GM18951 (cell line): Measurements from ENCODE around the gene KITLG.
"Not testable (repeated sequence)": the region's sequence is repeated elsewhere in the genome, so short reads cannot be mapped to it uniquely, and the experiment has no call there.

ENCODE experiments used
- POLR2A ChIP-seq: IDR thresholded peaks from 4 replicates; pipeline ENCODE4 v1.6.1; 2011; ENCODE audit warnings: mild to moderate bottlenecking; ENCODE audit not compliant: insufficient read length, insufficient read depth; ENCODE audit errors: extremely low read depth
- in situ Hi-C: fragments of 300-500 bp; cut with MboI; formaldehyde crosslinking; loops from one replicate; pipeline ENCODE4 v1.12.0; 2022; ENCODE audit warnings: low sequenced_read_pairs, mixed read lengths, inconsistent platforms; ENCODE audit not compliant: unreplicated experiment

Gene KITLG, protein sequence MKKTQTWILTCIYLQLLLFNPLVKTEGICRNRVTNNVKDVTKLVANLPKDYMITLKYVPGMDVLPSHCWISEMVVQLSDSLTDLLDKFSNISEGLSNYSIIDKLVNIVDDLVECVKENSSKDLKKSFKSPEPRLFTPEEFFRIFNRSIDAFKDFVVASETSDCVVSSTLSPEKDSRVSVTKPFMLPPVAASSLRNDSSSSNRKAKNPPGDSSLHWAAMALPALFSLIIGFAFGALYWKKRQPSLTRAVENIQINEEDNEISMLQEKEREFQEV

DNA sequence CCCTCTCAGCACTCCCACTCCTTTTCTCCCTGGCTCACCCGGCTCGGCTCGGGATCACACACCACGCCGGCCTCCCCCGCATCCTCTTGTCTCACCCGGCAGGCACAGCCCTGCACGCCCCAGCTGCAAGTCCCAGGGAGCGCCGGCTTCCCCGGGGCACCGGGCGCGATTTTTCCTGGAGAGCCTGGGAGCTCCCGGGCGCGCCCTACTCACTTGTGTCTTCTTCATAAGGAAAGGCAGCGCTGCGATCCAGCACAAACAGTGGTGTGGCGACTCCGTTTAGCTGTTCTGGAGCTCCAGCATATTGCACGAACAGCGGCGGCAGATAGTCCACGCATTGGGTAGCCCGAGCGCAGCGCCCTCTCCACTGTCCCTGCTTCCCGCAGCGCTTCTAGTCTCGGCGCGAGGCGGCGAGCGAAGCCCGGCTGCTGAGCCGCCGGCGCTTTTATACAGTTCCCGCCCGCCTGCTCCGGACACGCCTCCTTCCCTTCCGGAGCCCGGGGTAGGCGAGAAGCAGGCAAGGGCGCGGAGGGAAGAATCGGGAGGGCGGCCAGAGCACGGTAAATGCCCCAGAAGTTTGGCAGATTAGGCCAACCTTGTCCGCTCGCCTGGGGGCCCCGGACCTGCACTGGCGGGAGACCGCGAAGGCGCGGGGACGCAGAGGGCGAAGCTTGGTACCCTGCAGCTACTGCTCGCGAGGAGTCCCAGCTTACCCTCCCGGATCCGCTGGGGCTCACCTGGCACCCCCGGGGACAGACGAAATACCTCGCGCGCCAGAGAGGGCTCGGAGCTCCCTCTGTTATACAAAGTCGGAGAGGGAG is at the start of gene KITLG:
Gene KITLG (minus strand): TSS at position 421 of the 821 bp plus-strand sequence. CDS start 193 bp downstream, at position 228.
- no peak for TF ChIP-seq POLR2A
- in situ Hi-C loops = no loop called here

DNA sequence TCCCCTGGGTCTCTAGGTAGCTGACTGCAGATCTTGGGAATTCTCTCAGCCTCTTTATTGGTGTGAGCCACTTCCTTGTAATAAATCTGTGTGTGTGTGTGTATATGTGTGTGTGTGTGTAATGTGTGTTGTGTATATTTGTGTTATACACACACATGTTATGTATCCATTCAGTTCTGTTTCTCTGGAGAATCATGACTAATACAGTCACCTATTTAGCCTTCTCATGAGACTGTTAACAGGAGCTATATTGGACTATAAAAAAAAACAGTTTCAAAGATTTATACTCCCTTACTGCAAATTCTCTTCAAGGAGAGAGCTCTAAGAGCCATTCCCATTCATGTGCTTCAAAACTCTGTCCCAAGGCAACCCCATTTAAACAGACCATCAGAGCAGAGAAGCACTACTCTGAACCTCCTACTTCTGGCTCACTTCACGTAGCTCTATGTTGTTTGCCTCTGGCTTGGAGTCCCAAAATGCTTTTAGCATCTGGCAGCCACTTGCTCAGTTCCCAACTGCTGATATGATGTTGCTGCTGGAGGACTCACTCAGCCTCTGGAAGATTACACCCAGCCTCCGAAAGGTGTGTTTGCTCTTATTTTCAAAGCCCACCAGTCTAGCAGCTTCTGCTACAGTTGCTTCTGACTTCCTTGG is 48.7 kb upstream of the KITLG start:
- in situ Hi-C loops = no loop called here
- no peak for TF ChIP-seq POLR2A

DNA sequence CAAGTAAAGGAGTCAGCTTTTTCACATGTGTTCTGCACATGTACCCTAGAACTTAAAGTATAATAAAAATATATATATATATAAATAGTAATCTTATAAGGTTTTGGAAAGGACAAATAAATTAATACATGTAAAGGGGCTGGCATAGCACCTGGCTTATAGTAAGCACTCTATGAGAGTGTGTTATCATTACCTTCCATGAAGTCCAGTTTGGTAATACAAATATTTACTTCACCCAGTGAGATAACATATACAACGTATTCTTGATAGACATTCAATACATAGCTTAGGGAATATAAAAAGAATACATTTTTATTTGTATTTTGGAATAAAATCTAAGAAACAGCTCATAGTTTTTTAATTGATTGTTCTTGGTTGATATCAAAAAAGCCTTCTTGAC is 47.8 kb upstream of the KITLG start:
- in situ Hi-C loops = not testable (repeated sequence)

DNA sequence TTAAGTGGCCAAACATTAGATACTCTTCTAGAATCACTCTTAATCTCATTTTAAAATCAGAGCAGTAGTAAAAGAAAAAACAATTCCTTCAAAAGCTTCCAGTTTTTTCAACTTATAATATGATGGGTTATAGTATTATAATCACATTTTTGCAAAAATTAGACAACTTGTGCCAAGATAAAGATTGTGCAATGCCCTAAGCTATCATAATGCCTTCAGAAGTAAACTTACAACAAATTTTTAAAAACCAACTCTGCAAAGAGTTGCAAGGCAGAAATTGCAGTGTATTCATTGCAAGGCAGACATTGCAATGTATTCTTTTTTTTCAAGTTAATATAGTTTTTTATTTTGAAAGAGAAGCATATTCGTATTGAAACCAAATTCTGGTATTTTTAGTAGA is 47.2 kb upstream of the KITLG start:
- TF ChIP-seq POLR2A = no peak
- in situ Hi-C loops = no loop called here

DNA sequence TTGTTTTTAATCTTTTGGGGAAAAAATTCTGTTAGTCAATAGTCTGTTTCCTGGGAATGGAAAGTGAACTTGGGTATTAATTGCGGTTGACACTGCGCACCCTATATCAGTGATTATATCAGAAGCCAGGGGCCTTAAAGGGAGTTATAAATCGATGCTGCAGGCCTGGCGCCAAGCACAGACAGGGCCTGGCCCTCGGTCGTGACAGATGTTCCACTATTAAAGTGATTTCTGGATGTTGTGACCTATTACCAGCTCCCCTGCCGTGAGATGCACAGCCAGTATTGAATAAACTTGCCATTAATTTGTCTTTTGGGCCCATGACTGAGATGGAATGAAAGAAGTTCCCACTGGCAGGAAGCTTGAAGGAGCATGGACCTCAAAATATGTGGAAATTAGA is 45.1 kb upstream of the KITLG start:
- in situ Hi-C loops = no loop called here
- TF ChIP-seq POLR2A = no peak

DNA sequence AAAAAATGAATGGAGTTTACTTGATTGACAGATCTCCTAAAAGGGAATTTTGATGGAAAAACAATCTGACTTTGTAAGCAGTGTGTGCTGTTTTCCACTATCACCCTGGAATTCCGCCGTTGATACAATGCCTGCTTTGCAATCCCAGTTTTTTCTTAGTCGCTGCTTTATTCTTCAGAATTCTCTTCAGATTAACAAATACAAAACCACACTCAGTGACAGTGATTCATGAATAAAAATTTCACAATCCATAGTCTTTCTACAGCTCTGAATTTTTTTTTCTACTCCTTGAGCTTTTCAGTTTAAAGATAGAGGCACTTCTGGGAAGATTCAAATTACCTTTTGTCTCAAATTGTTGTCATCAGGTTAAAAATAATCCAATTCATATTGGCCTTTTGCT is 44.6 kb upstream of the KITLG start:
- TF ChIP-seq POLR2A = no peak
- in situ Hi-C loops = no loop called here

DNA sequence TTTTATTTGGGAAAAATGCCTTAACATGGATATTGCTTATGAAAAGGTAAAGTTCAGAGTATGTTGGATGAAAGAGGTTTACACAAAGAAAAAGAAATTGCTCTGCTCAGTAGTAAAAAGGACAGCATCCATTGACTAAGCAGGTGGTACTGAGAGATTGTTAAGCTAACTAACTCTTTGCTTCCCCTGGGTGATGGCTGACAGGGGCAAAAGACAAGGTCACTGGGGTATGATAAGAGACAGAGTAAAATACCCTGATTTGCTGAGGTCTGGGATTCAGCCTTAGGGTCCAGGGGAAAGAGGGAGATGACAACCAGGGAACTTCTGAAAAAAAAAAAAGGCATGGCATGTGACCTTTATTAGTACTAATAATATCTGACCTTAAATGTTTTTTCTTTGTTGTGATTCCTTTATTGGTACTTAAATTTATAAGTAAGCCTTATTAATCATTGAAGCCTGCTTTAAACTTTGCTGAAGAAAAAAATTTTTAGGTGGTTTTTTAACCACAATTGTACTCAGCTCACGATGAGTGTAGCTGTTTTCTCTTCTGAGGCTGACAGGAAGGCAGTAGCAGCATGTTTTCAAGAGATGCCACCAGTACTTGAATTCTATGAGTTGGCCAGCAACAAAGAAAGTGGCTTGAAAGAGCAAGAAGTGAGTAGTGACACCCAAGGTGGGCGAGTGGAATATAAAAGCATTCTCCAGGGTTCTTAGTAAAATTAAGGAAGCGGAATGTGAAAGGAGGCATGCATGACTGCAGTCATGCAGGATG is 43.7 kb upstream of the KITLG start:
- TF ChIP-seq POLR2A = no peak
- in situ Hi-C loops = no loop called here

DNA sequence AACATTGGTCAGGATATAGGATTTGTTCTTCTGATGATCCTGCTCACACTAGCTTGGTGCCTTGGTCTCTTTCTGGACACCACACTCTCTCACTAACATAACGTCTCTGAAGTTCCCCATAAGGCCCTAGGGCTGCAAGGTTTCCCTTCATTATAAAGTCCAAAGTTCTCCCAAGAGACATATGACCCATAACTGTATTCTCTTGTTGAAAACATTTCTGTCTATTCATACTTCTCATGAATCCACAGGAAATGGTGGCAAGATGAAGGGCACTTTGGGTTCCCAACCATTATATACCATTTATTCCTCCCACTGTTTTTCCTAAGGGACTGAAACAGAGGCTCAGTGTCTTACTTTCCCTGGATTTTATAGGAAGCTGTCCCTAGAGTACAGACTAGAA is 37.1 kb upstream of the KITLG start:
- TF ChIP-seq POLR2A = no peak

DNA sequence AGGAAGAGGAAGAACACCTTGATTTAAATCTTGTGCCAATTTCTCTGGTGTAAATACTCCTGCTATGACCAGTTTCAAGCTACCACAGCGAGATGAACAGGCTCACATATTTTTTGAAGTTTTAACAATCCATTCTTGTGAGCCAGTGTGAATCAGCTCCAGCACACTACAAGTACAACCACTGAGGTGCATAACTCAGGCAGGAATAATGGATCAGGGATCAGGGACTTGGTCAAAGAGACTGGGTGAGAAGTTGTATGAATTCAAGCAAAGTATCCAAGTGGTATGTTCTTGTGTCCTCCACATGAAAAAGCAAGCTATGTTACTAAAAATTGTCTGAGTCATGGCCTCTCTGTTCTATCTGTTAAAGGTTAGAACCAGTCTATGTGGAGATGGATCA is 35.2 kb upstream of the KITLG start:
- TF ChIP-seq POLR2A = no peak

More for the DNA sequence above, 37.1 kb upstream of the KITLG start:
- in situ Hi-C loops = no loop called here

DNA sequence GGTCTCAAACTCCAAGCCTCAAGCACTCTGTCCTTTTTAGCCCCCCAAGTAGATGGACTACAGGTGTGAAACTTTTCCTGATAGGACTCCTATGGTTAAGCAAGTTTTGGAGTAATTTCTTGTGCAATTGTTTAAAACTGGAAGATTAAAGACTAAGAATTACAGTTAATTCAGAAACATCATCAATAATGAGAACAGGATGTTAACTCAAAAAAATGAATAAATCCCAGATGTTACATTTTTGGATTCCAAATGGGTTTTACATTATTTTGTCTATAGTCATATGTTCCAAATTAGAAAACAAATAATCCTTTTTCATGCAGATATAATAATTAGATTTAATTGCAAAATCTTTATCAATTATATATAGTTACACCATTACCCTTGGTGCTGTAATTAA is 24.4 kb upstream of the KITLG start:
- in situ Hi-C loops = no loop called here

More for the DNA sequence above, 35.2 kb upstream of the KITLG start:
- in situ Hi-C loops = no loop called here

DNA sequence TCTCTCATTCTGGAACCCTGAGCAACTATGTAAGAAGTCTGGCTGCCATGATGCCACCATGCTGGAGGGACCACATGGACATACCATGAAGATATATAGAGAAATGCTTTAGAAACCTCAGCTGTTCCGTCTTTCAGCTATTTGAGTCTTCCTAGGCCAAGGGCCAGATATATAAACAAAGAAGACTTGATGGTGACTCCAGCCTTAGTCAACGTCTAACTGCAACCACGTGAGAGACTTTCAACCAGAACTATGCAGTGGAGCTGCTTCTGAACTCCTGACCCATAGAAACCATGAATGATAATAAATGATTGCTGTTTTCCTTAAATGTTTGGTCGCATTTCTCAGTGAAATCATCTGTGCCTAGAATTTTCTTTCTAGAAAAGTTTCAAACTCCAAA is 20.0 kb upstream of the KITLG start:
- TF ChIP-seq POLR2A = no peak
- in situ Hi-C loops = no loop called here

More for the DNA sequence above, 24.4 kb upstream of the KITLG start:
- no peak for TF ChIP-seq POLR2A

DNA sequence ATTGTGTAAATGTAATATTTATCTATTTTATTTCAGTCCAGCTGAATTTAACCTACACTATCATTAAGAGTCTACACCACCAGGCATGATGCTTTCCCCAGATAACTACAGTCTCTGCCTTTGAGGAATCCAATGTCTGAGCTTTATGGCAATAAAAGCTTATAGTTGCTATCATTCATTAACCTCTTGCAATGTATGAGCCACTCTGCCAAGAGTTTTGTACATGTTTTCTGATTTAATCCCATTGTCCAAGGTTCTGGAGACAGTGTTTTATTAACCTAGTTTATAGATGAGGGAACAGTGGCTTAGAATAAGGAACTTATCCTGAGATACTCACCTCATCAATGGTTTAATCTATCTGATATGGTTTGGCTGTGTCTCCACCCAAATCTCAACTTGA is 17.1 kb upstream of the KITLG start:
- TF ChIP-seq POLR2A = no peak
- in situ Hi-C loops = no loop called here

DNA sequence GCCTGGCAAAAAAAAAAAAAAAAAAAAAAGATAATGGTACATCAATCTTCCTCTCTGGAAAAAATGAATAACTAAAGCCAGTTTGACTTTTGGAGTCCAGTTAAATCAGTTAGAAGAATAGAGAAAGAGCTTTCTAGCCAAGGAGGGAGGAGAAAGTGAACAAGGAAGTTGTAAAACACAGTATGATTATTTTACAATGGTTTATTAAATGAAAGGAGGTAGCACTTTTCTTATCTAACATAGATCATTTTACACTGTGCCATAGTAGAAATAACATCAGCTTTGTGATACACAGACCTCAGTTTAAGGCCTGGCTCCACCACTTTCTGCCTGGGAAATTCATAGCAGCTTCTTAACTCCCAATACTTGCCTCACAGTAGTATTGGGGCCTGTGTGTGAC is 15.4 kb upstream of the KITLG start:
- TF ChIP-seq POLR2A = no peak
- in situ Hi-C loops = no loop called here
